Activated CD4-positive, CD25-positive, alpha-beta regulatory T cell treated with anti-CD3 and anti-CD28 coated beads, Interleukin-2, amount 50 U/mL, for 24 hours (primary cell): ENCODE results near the gene CD33.

Source experiments
- ATAC-seq, 2 donors: fragments of 150-1000 bp; cut with Tn5 transposase; one replicate each; pipeline ENCODE4 v1.10.0; 2021; ENCODE audit warnings: mild to moderate bottlenecking in 1 of 2, moderate library complexity in 1 of 2

CD33 gene

DNA sequence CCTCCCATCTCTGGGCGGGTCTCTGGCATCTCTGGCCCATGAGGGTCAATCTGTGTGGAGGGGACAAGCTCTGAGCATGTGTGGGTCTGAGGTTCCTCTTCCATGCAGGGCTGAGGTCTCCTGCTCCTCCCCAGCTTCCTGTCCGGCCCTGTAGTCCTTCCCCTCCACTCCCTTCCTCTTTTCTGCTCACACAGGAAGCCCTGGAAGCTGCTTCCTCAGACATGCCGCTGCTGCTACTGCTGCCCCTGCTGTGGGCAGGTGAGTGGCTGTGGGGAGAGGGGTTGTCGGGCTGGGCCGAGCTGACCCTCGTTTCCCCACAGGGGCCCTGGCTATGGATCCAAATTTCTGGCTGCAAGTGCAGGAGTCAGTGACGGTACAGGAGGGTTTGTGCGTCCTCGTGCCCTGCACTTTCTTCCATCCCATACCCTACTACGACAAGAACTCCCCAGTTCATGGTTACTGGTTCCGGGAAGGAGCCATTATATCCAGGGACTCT, at the start of gene CD33:
Gene CD33, plus strand, starts transcription at position 183 of the 496 bp plus-strand sequence. Its CDS starts 39 bp downstream, at position 222.
- peak; percentile 25 to 28 for ATAC-seq

DNA sequence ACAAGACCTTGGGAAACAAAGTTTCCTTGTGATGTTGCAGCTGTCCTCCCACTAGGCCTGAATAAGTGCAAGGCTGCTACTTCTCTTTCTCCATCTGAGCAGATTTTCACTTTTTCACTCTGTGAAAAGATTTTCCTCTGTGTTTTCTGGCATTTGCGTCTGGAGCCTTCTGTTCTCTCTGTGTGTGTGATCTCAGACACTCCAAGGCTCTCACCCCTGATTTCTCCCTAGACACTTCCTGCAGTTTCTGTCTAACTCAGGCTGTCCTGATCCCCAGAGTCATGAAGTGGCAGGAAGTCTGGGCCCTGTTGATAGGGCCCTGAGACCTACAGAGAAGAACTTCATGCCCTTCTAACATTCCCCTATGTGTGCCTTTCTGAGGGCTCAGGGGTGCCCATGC, 45.6 kb upstream of the CD33 start:
- no peak for ATAC-seq

DNA sequence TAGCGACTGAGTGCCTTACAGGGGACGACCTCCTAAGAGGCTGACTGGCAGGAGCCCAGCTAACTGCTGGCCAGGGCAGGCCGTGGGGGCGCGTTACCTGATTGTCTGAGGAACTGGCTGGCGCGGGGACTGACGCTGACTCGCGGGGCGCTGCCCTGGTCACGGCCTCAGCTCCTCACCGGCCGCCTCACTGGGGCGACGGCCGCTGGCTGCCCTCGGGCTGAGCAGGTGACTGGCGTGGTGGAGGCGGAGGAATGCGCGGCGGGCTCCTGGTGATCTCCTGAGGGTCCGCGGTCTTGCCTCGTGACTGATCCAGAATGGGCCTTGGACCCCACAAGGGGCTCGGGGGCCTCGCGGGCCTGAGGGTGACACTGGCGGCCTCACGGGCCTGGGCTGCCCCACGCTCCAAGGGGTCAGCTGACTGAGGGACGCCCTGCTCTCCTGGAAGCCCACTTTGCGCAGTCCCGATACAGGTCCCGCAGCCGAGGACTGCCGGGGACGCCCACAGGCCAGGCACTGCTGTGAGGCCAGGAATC, 43.4 kb upstream of the CD33 start:
- no peak for ATAC-seq

DNA sequence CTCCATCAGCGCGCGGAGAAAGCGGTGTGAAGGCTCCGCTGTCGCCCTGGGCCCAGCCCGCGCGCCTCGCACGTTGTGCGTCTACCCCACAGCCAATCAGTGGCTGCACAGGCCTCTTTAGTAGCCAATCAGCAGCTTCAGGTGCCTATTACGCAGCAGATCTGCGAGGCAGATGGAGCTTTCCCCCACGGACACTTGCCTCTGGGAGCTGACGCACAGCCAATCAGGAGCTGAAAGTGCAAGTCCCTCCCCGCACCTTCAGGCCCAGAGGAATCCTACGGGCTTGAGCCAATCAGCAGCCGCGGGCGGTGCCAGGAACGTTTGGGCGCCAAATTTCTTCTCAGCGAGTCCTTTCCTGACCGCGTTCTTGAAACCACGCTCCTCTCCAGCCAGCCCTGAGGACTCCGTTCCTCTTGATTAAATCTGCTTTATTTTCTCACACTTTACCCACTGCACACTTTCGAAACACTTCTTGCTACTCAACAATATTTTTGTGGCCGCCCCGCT, 42.9 kb upstream of the CD33 start:
- ATAC-seq, result no peak

DNA sequence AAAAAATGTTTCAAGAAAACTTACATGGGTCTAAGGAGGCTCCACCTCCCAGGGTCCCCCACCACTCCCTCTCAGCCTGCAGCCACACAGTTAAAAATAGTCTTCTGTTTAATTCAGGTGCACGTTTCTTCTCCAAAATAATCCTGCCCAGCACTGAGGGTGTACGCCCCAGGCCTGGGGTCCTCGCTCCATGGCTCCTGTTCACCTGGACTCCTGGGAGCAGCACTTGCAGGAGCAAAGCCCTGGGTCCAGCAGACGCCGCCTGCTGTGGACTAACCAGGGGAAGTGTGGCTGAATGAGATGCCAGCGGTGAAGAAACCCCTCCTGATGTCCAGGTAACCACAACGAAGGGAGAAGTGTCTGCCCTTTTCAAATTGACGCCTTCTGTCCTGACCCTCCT, 41.3 kb upstream of the CD33 start:
- ATAC-seq, result no peak

DNA sequence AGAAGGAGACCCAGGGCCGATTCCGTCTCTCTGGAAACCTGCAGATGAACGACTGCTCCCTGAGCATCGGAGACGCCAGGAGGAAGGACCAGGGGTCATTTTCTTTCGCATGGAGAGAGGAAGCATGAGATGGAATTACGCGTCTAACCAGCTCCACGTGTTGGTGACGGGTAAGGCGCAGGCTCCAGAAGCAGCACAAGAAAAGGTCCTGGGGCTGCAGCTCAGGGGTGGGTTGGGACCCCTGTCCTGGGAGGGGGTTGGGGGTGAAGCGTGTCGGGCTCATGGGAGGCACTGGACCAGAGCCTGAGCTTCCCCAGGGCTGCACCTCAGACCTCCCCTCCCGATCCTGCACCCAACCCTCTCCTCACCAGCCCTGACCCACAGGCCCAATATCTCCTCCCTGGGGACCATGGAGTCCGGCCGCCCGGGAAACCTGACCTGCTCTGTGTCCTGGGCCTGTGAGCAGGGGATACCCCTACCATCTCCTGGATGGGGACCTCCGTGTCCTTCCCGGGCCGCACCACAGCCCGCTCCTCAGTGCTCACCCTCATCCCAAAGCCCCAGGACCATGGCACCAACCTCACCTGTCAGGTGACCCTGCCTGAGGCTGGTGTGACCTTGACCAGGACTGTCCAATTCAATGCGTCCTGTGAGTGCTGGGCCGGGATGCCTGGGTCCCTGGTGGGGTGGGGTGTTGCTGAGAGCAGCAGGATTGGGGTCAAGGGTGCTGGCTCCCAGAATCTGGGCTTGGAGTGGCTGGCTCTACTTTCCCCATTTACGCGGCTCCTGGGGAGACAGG, 39.6 kb upstream of the CD33 start:
- ATAC-seq, result no peak

DNA sequence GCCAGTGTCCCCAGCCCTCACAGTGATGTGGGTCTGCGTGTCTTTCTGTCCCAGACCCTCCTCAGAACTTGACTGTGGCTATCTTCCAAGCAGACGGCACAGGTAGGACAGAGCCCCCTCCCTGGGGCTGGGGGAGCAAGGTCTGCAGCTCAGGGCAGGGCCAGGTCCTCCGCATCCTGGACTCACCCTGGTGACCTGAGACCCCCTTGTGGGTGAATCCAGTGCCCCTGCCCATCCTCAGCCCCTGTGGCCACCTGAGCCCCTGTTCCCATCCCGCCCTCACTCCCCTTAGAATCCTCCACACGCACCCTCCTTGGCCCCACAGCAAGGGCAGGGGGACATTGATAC, 39.0 kb upstream of the CD33 start:
- ATAC-seq, result no peak

DNA sequence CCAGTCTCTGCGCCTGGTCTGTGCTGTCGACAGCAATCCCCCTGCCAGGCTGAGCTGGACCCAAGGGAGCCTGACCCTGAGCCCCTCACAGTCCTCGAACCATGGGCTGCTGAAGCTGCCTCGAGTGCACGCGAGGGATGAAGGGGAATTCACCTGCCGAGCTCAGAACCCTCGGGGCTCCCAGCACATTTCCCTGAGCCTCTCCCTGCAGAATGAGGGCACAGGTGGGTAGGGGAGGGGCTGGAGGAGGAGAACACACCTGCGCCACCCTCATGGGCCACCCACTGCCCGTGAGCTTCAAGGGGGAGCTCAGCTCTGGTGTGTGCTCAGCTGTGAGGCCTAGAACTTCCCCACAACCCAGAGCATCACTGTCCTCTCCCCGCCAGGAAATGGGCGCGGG, 38.6 kb upstream of the CD33 start:
- ATAC-seq, result peak in 1 of 2 donors; percentile 17

DNA sequence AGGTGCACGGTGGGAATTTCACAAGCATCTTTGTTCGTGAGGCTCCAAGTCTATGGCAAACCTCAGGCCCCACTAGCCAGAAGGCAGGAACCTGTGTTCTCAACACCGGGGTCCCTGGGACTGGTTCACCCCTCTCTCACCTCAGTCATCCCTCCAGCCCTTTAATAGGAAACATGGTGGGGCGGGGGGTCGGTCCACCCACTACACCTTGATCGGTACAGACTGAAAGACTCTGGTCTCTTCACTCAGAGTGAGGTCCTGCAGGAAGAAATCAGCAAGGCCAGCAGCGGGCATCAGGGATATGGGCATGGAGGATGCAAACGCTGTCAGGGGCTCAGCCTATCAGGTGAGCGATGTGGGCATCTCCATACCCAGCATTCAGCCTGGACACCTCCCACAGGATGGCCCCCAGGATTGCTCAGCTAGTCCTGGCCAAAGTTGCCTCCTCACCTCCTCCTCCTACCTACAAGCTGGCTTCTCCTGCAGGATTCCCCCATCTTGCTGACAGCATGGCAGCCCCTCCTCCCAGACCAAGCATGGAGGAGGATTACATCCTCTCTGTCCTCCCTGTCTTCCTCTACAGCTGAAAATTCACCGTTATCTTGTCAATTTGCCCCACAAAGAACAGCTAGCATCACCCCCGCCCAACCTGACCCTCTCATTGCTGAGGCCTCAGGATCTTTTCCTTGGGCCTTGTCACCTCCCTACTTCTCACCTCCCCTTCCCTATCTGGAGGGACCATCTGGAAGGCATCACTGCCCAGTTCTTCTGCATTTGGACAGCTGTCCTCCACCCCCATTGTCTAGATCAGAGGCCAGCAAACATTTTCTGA, 37.3 kb upstream of the CD33 start:
- ATAC-seq, result no peak

DNA sequence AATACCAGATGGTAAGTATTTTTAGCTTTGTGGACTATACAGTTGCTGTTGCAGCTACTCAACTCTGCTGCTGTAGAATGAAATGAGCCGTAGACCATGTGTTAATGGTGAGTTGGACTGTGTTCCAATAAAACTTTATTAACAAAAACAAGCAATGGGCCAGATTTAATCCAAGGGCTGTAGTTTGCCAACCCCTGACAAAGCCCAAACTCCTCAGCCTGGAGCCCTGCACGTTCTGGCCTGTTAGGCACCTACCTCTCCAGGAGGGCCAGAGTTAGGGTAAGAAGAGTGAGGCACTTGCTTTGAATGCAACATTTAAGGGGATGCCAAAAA, 36.7 kb upstream of the CD33 start:
- ATAC-seq, result no peak

DNA sequence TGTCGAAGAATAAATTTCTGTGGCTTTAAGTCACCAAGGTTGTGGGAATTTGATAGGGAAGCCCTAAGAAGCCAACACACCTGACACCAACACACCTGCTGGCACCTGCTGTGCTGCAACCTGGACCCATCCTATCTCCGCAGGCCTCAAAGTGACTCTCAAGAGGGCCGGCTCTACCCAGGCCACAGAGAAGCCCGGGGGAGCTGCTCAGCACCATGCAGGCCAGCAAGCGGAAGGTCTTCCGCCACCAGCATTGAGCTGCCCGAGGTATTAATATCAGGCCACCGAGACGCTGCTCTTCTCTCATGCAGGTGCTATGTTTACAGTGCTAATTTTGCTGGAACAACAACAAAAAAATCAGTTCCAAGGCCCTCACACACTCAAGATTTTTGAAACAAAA, 32.2 kb upstream of the CD33 start:
- no peak for ATAC-seq

DNA sequence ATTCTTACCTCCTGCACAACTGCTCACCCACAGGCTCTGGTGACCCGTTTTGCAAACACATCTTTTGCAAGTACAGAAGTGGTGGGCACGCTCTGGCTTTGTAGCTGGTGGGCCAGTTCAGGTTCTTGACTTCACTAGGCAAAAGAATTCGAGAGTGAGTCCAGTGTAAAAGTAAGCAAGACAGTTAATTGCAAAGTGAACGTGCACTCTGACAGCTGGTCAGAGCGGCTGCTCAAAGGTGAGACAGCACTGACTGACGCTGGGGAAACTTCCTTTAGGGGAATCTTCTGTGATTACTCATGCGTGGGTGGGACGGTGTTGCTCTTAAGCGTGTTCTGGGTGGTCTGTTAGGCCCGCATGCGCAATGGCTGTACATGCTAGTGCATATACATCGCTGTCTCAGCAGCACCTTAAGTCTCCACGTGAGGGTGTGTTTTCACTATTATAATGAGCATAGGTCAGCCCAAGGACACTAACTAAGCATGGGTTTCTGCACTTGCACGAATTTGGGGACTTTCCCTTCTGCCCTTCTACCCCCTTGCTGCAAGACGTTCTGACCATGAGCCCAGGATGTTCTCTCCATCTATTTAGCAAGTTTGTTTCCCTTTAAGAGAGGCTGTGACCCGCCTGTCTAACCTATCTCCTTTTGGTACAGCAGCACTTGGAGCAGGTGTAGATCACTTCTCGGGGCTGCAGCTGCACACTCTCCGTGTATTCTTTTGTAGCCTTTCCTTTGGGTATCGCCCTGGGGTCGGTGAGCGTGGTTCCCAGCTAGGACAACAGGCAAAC, 30.2 kb upstream of the CD33 start:
- peak; percentile 85 to 90 for ATAC-seq

DNA sequence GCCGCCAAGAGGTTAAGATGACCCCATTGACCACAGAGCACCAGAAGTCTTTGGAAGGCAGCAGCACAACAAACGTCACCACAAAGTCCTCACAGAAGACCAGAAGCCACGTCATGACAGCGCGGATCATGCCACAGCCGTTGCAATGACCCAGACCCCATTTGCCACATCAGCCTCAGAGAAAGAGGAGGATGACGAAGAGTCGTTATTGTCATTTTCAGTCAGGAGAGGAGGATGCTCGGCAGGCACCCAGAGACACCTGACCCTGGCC, 29.6 kb upstream of the CD33 start:
- ATAC-seq, result no peak

DNA sequence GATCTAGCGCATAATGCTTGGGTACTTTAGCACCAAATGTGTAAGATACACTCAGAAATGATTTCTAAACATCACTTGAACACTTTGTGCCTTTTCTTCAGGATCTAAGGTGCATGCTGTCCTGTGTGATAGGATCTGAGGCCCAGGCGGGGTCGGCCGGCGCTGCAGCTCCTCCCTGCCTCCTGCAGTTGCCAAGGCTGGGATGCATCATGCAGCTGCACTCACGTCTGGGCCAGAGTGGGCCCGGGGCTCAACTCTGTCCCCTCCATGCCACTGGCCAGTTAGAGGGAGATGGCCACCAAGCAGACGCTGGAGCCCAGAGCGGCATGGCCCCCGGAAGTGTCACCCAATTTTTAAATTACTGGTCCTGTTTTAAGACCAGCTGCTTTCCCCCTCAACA, 29.3 kb upstream of the CD33 start:
- ATAC-seq, result no peak

DNA sequence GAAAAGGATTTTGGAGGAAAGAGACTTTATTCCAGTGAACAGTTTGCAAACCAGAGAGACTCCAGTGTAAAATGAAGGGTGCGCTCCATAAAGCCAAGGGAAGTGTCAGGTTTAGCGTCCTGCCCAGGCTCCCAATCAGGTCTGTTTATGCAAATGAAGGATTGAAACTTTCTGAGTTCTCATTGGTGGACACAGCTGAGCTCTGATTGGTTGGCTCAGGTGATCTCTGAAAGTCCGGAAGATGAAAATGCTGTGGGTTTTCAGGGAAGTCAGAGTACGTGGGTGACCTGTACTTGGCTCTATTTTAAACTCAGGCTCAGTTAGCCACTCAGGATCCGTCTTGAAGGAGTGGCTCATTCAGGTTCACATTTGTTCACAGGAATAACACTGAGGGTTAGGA, 28.7 kb upstream of the CD33 start:
- ATAC-seq, result no peak

DNA sequence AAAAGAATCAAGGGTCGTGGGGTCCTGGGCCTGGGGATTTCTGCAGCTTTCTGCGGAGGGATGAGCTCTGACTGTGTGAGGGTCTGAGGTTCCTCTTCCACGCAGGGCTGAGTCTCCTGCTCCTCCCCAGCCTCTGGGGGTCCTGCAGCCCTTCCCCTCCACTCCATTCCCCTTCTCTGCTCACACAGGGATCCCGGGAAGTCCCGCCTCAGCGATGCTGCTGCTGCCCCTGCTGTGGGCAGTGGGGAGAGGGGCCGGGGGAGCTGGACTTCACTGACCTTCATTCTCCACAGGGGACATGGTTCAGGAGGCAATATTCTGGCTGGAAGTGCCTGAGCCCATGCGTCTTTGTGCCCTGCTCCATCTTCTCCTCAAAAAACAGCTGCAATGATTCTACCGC, 26.2 kb upstream of the CD33 start:
- ATAC-seq, result no peak

DNA sequence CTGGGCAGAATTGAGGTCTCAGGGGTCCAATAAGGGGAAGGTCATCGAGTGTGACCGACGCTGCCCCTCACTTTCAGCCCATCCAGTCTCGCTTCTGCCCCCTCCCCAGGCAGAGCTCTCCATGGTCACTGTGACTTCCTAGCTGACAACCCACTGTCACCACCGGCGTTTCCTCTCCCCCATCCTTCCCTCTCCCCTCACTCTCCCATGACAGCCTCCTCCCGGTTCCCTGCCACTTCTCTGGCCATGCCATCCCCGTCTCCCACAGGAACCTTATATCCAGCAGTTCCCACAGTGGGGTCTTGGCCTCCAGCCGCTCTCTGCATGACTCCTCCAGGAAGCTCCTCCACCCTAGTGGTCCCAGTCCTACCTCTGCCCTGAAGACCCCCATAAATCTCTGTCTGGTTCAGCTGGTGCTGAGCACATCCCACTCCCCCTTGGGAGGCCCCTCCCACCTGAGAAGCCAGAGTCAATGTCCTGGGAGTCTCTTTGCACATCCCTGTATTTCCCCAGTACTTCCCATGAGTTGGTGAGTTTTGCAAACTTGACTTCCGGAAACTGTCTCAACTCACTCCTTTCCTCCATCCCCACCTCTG, 24.7 kb upstream of the CD33 start:
- no peak for ATAC-seq

DNA sequence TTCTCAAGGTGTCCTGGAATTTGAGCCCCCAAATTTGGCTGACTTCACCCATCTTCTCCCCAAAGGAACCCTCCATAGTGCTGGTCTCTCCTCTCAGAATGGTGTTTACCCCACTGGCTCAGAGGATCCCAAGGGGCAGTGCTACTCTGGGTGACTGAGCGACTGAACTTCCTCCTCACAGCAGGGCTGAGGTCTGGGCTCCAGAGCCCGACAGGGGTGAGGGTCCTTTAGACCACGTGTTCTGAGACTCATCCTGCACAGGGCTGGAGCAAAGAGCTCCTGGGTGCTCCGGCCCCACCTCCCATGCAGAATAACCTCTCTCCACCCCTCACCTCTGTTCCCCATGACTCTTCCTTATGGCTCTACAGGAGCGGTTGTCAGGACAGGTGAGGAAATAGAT, 23.2 kb upstream of the CD33 start:
- ATAC-seq, result no peak

DNA sequence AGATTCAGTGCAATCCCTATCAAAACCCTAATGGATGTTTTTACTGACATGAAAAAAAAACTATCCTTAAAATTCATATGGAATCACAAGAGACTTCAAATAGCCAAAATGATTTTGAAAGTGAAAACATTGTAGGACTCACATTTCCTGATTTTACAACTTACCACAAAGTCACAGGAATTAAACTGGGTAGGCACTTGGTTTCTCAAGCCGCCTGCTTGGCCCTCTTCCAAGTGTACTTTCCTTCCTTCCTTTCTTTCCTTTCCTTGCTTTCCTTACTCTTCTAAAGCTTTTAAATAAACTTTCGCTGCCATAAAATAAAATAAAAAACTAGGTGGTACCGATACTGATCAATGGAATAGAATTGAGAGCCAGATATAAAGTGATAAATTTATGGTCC, 21.0 kb upstream of the CD33 start:
- ATAC-seq, result no peak

DNA sequence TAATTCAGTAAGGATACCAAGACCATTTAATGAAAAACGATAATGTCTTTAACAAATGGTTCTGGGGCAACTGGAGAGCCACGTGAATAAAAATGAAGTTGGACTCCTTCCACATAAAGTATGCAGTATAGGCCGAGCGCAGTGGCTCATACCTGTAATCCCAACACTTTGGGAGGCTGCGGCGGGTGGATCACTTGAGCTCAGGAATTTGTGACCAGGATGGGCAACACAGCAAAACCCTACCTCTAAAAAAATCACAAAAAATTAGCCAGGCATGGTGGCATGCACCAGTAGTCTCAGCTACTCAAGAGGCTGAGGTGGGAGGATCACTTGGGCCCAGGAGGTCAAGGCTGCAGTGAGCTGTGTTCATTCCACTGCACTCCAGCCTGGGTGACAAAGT, 20.6 kb upstream of the CD33 start:
- no peak for ATAC-seq

DNA sequence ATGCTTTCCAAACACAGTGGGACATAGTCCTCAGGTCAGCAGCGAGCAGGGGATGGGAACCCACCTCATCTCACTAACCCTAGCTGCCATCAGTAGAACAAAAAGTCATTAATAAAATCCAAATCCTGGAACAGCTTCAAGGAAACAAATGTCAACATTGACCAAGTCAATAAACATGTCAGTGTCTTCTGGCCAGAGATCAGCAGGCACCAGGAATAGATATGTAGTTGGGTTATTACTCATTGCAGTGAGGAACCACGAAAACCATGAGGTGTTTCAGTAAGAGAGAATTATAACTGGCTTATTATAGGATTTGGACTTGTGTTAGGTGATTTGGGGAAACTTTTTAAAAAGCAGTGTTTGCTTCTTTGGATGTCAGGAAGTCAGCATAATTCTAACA, 17.1 kb upstream of the CD33 start:
- no peak for ATAC-seq

DNA sequence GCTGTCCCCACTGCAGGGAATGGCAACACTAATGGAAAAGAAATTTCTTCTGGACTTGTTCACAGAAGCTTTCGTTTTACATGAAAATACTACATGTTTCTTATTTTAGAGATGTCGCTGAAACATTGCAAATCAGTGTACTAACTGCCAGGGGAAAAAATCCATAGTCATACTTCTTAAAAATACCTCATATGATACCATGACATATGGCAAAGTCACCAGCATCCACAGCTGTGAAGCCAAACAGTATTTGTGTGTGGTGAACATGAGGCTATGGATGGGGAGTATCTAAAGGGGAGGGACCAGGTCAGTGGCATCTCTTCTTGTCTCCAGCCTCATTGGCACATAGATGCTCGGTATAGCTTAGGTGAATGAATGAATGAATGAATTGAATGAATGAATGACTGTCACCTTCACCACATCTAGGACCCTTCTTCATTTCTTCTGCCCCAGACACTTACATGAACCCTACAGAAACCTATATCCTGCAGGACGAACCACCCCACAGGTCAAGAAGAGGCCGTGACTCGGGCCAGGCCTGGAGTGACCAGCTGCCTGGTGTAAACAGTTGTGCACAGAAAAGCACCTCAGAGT, 14.6 kb upstream of the CD33 start:
- no peak for ATAC-seq
